ENCODE data around the gene BTF3.
A peak's percentile ranks its signal among the peaks of the same experiment; 100 is the strongest.

BTF3 gene

DNA sequence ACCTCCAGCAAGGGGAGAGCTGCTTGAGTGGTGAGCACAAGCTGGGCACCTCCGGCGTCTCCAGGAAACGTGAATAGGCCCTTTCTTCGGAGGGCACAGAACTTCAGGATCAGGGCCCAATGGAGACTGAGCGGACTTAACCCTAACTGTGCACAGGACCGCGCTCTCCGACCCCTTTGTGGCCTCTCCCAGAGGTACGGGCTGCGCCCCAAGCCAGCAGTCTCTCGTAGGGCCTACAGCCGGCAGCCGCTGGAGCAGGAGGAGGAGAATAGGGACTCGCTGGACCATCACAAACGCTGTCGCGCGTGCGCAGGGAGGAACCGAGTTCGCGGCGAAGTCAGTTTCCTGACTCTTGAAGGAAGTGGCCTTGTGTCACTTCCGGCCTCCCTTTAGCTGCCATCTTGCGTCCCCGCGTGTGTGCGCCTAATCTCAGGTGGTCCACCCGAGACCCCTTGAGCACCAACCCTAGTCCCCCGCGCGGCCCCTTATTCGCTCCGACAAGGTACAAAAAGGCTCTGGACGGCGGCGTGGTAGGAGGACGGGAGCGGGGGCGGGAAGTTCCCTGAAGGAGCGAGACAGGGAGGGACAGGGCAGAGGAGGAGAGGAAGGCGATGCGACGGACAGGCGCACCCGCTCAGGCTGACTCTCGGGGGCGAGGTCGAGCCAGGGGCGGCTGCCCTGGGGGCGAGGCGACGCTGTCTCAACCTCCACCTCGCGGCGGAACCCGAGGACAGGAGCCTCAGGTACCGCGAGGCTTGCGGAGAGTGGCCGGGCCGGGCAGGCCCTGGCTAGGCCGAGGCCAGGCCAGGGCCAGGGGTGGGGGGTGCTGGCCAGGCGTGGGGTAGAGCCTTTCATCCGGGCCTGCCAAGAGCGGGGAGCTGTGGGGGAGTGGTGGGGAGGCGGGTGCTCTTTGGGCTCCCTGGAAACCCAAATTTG, at the start of gene BTF3:
Gene BTF3 (plus strand): TSS at position 386 of the 936 bp plus-strand sequence. CDS start 226 bp downstream, at position 612.
- TF ChIP-seq, protein P1, sequence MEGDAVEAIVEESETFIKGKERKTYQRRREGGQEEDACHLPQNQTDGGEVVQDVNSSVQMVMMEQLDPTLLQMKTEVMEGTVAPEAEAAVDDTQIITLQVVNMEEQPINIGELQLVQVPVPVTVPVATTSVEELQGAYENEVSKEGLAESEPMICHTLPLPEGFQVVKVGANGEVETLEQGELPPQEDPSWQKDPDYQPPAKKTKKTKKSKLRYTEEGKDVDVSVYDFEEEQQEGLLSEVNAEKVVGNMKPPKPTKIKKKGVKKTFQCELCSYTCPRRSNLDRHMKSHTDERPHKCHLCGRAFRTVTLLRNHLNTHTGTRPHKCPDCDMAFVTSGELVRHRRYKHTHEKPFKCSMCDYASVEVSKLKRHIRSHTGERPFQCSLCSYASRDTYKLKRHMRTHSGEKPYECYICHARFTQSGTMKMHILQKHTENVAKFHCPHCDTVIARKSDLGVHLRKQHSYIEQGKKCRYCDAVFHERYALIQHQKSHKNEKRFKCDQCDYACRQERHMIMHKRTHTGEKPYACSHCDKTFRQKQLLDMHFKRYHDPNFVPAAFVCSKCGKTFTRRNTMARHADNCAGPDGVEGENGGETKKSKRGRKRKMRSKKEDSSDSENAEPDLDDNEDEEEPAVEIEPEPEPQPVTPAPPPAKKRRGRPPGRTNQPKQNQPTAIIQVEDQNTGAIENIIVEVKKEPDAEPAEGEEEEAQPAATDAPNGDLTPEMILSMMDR (IDR thresholded peaks at IDR 0.05), result no peak

DNA sequence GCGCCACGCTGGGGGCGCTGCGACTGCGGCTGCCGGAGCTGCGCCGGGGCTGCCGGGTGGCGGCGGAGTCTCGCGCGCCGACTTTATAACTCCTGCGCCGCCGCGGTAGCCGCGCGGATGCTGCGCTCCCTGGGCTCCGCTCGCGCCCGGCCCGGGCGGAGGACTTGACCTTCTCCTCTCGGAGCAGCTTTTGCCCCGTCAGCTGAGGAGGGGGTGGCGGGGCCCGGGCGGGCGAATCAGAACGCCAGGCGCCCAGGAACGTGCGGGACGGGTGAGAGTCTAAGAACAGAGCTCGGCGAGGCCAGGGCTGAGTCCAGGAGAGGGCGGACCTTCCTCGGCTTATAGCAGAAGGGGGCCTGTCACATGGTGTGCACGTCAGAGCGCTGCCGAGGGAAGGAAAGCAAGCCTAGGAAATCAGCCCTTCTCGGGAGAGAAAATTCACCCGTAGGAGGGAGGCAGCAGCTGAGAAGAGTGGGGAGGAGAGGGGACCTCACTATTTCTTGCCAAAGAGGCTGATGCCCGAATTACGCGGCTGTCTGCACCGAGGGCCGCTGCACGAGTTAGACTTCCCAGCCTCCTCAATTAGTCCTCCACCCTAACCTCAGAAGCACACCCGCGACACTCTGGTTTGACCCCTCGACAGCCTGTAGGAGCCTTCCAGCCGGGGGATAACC, 49.6 kb upstream of the BTF3 start, which contains the start of gene FOXD1:
Gene FOXD1 (minus strand): TSS at position 315 of the 674 bp plus-strand sequence. CDS start 415 bp downstream, outside the sequence.
- TF ChIP-seq, protein P1 (IDR thresholded peaks at IDR 0.05), result no peak; the same call in 1 of the 2 replicates

DNA sequence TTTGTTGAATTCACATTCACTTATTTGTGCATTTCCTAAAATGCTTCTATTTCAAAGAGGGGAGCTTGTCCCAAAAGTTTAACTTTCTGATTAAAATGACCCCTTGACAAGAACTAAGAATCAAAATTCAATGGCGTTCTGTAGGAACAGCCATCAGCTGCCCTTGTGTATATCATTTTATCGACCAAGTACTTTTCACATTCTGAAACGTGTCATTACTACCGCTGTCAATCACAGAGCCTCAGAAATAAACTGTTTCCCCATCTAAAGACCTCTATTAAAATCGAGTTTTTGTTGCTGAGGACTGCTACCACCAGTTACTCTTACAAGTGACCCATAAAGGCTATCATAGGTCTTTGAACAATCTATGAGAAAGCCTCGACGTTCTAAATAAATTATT, 48.1 kb upstream of the BTF3 start:
- TF ChIP-seq, protein P1 (IDR thresholded peaks at IDR 0.05), result no peak

DNA sequence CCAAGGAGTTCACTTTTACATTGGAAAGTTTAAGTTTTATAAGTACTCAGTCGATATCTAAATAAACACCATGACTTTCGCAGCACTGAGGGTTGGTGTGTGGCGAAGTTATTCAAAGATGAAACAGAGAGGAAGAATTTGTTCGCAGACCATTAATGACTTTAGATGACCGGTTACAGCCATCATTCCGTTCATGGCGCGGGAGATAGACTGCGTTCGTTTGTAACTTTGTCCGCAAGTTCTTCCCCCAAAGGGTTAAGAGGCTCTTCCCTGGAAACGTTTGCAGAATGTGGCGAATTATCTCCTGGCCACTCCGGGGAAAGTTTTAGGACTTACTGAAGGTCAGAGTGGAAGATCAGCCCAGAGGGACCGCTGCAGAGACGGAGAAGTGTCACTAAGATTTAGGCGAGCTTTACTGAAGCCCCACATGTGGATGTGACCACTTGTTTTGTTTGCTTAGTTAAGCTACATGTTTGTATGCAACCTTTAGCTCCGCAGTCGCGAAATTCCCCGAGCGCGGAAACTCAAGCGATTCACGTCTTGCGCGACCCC, 47.5 kb upstream of the BTF3 start:
- TF ChIP-seq, protein P1 (IDR thresholded peaks at IDR 0.05), result no peak

DNA sequence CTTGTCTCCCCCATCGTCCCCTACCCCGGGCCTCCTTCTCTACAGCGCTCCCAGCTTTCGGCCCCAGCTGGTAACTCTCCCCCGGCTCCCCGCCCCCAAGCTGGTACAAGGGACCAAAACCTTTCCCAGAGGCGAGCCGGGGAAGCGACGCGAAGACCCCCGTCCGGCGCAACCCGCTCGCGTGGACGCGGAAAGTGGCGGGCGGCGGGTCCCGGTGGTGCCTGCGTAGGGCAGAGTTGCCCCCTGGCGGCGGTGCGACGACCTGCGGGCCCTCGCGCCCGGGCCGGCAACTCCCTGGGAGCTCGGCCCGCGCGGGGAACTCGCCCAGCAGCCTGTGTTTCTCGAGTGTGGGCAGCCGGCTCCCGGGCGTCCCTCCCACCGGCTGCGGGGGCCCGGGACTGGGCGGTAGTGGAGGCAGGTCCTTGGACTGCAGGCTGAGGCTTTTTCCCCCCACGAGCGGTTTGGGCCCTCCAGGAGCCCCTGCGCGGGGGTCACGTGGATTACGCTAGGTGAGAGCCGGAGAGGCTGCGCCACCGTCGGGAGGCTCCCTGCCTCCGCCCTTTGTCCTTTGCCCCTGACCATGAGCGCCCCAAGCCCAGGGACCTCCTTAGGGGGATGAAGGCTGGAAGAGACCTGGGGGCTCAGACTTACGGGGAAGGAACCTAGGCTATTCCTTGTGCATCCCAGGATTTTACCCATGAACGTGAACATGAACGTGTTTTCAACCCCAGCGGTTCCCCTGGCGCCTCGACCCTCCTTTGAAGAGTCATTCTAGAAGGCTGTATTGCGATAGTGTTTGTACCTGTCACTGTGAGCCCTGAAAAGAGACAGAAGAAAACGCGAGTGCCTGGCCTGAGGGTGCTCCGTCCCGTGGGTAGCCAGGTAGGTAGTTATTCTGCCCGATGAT, 46.8 kb upstream of the BTF3 start:
- TF ChIP-seq, protein P1 (IDR thresholded peaks at IDR 0.05), result peak; percentile 93

DNA sequence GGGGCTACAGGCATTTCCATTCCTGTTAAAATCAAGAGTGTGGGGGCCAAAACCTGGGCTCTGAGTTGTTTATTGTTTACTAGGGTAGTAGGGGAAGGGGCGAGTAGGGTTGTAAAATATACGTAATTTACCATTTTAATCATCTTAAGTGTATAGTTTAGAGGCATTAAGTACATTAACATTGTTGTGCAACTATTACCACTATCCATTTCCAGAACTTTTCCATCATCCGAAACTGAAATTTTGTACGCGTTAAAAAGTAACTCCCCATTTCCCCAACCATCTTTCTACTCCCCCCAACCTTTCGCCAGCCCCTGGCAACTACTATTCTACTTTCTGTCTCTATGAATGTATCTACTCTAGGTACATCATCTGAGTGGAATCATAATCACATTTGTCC, 46.0 kb upstream of the BTF3 start:
- TF ChIP-seq, protein P1 (IDR thresholded peaks at IDR 0.05), result no peak

All from LNCAP (cell line).